IMR-90 (cell line): ENCODE data around the gene PRDX5. TPM values are rescaled to one million over a fixed set of nuclear protein-coding genes. Genes with fewer than 3 reads are reported as not detected.

Experiments used
- ATAC-seq: fragments of 200-7000 bp; cut with Tn5 transposase; 2 replicates; pipeline ENCODE4 v1.9.1; 2020; ENCODE audit warnings: low read depth, mild to moderate bottlenecking, moderate library complexity
- BruUV-seq: library from RNA; stranded (reverse); fragments of 400-500 nt; replicated peaks from 2 replicates; lab custom pipeline; 2021; lab: Mats Ljungman, UMichigan
- CTCF ChIA-PET: fragments of 300-600 bp; formaldehyde crosslinking; extraction: SDS; loops from one replicate; lab custom pipeline; 2021; ENCODE audit warnings: antibody characterized with exemption; lab: Yijun Ruan, JAX
- POLR2A ChIA-PET: fragments of 300-600 bp; sonication (Branson Sonifier 250); formaldehyde crosslinking; loops from one replicate; lab custom pipeline; 2022; ENCODE audit warnings: antibody characterized with exemption; ENCODE audit not compliant: unreplicated experiment; lab: Charles Lee
- DNase-seq: peaks from one replicate; pipeline ENCODE4 v3.0.0; 2013
- H2AFZ ChIP-seq: replicated peaks from 2 replicates; pipeline ENCODE3; 2013; ENCODE audit warnings: low read length, mild to moderate bottlenecking; ENCODE audit not compliant: poor library complexity
- H2AK5ac ChIP-seq: 2 replicates; pipeline ENCODE4 v1.6.1; 2013; ENCODE audit warnings: low read depth, low read length, inconsistent platforms
- H2AK9ac ChIP-seq: replicated peaks from 2 replicates; pipeline ENCODE3; 2013; ENCODE audit warnings: mild to moderate bottlenecking, low read depth, low read length, moderate library complexity; ENCODE audit not compliant: poor library complexity
- H2BK120ac ChIP-seq: 2 replicates; pipeline ENCODE4 v1.6.1; 2013; ENCODE audit warnings: low read depth, low read length, inconsistent platforms
- H2BK15ac ChIP-seq: 3 replicates; pipeline ENCODE4 v1.6.1; 2013; ENCODE audit warnings: low read depth, low read length, inconsistent platforms
- H2BK20ac ChIP-seq: 2 replicates; pipeline ENCODE4 v1.6.1; 2013; ENCODE audit warnings: low read depth, mild to moderate bottlenecking, inconsistent platforms, low read length, moderate library complexity
- H2BK5ac ChIP-seq: 2 replicates; pipeline ENCODE4 v1.6.1; 2013; ENCODE audit warnings: mild to moderate bottlenecking, low read depth, low read length, inconsistent platforms; ENCODE audit not compliant: poor library complexity, severe bottlenecking
- H3K14ac ChIP-seq: replicated peaks from 2 replicates; pipeline ENCODE4 v1.6.1; 2013; ENCODE audit warnings: low read depth, low read length, inconsistent platforms
- H3K18ac ChIP-seq: 2 replicates; pipeline ENCODE4 v1.6.1; 2013; ENCODE audit warnings: low read depth, low read length, control low read depth
- H3K23ac ChIP-seq: 2 replicates; pipeline ENCODE4 v1.6.1; 2013; ENCODE audit warnings: low read depth, low read length, inconsistent platforms
- H3K27ac ChIP-seq: 2 replicates; pipeline ENCODE4 v1.5.1; 2013; ENCODE audit warnings: mild to moderate bottlenecking, control low read depth, low read length; ENCODE audit not compliant: insufficient read depth
- H3K27me3 ChIP-seq: 2 replicates; pipeline ENCODE4 v1.6.1; 2013; ENCODE audit warnings: low read length; ENCODE audit not compliant: control insufficient read depth, insufficient read depth
- H3K36me3 ChIP-seq: 2 replicates; pipeline ENCODE4 v1.6.1; 2013; ENCODE audit warnings: low read length, mixed read lengths; ENCODE audit not compliant: control insufficient read depth, insufficient read depth
- H3K4ac ChIP-seq: 2 replicates; pipeline ENCODE4 v1.6.1; 2013; ENCODE audit warnings: low read depth, low read length, inconsistent platforms
- H3K4me1 ChIP-seq: 2 replicates; pipeline ENCODE4 v1.6.1; 2013; ENCODE audit warnings: low read length, mixed read lengths; ENCODE audit not compliant: control insufficient read depth, insufficient read depth
- H3K4me2 ChIP-seq: 2 replicates; pipeline ENCODE4 v1.6.1; 2013; ENCODE audit warnings: low read depth, mild to moderate bottlenecking, control low read depth, low read length, moderate library complexity
- H3K4me3 ChIP-seq: 2 replicates; pipeline ENCODE4 v1.5.1; 2013; ENCODE audit warnings: low read depth, mild to moderate bottlenecking, control low read depth, low read length, moderate library complexity; ENCODE audit not compliant: insufficient read depth
- H3K56ac ChIP-seq: 2 replicates; pipeline ENCODE4 v1.6.1; 2013; ENCODE audit warnings: low read length, inconsistent platforms; ENCODE audit not compliant: insufficient read depth; ENCODE audit errors: extremely low read depth
- H3K79me1 ChIP-seq, 2 experiments: 2 replicates each; pipeline ENCODE4 v1.6.1; 2013; ENCODE audit warnings: low read length in 2 of 2, inconsistent platforms in 1 of 2, low read depth in 1 of 2
- H3K9ac ChIP-seq: 2 replicates; pipeline ENCODE4 v1.6.1; 2013; ENCODE audit warnings: low read depth, low read length, control low read depth
- H3K9me1 ChIP-seq: 2 replicates; pipeline ENCODE4 v1.6.1; 2013; ENCODE audit warnings: low read length, inconsistent platforms; ENCODE audit not compliant: insufficient read depth
- H3K9me3 ChIP-seq: 2 replicates; pipeline ENCODE4 v1.6.1; 2013; ENCODE audit warnings: low read length; ENCODE audit not compliant: control insufficient read depth, insufficient read depth
- H4K20me1 ChIP-seq: 2 replicates; pipeline ENCODE4 v1.6.1; 2013; ENCODE audit warnings: low read length, inconsistent platforms; ENCODE audit not compliant: insufficient read depth
- H4K5ac ChIP-seq: 2 replicates; pipeline ENCODE4 v1.6.1; 2013; ENCODE audit warnings: mild to moderate bottlenecking, low read depth, low read length, control low read depth
- H4K8ac ChIP-seq, 2 experiments: 2 replicates each; pipeline ENCODE4 v1.6.1; 2013; ENCODE audit warnings: low read depth in 2 of 2, low read length in 2 of 2, control low read depth in 1 of 2, inconsistent platforms in 1 of 2
- H4K91ac ChIP-seq: 2 replicates; pipeline ENCODE4 v1.6.1; 2013; ENCODE audit warnings: low read depth, low read length, inconsistent platforms; ENCODE audit not compliant: insufficient read depth
- BHLHE40 ChIP-seq: fragments of 150-350 bp; IDR thresholded peaks from 2 replicates; pipeline ENCODE4 v1.6.1; 2016; ENCODE audit warnings: mild to moderate bottlenecking, low read depth, low read length
- CHD1 ChIP-seq: IDR thresholded peaks from 2 replicates; pipeline ENCODE4 v1.6.1; 2012; ENCODE audit warnings: low read depth, low read length, improper control_type of control experiment
- FOS ChIP-seq: fragments of 150-350 bp; IDR thresholded peaks from 2 replicates; pipeline ENCODE4 v1.6.1; 2016; ENCODE audit warnings: low read depth, low read length
- MAZ ChIP-seq: IDR thresholded peaks from 2 replicates; pipeline ENCODE4 v1.6.1; 2012; ENCODE audit warnings: low read depth, mild to moderate bottlenecking, low read length, improper control_type of control experiment, moderate library complexity, borderline replicate concordance
- MXI1 ChIP-seq: IDR thresholded peaks from 2 replicates; pipeline ENCODE4 v1.6.1; 2012; ENCODE audit warnings: low read depth, mild to moderate bottlenecking, low read length, moderate library complexity, borderline replicate concordance
- NFE2L2 ChIP-seq: fragments of 150-350 bp; IDR thresholded peaks from 2 replicates; pipeline ENCODE4 v1.6.1; 2016; ENCODE audit warnings: low read depth, mild to moderate bottlenecking, low read length
- POLR2A ChIP-seq: IDR thresholded peaks from 2 replicates; pipeline ENCODE4 v1.6.1; 2012; ENCODE audit warnings: mild to moderate bottlenecking, low read depth, low read length
- RAD21 ChIP-seq: IDR thresholded peaks from 2 replicates; pipeline ENCODE4 v1.6.1; 2012; ENCODE audit warnings: low read length, improper control_type of control experiment
- RCOR1 ChIP-seq: IDR thresholded peaks from 2 replicates; pipeline ENCODE4 v1.6.1; 2012; ENCODE audit warnings: mild to moderate bottlenecking, low read length, improper control_type of control experiment; ENCODE audit not compliant: insufficient replicate concordance
- RFX5 ChIP-seq: IDR thresholded peaks from 2 replicates; pipeline ENCODE4 v1.8.0; 2012; ENCODE audit warnings: low read depth, mild to moderate bottlenecking, low read length, moderate library complexity
- SMC3 ChIP-seq: fragments of 150-350 bp; IDR thresholded peaks from 2 replicates; pipeline ENCODE4 v1.6.1; 2016; ENCODE audit warnings: low read depth, mild to moderate bottlenecking, antibody characterized with exemption, low read length, moderate library complexity
- WGBS, 2 experiments: methylation state at CpG; one replicate each; pipeline versions ENCODE4 v1.1.5 to v1.1.7; 2013; ENCODE audit warnings: missing lambda C conversion rate in 2 of 2; ENCODE audit not compliant: insufficient read length in 1 of 2; ENCODE audit errors: extremely low coverage in 2 of 2; 5-methylcytosine and 5-hydroxymethylcytosine counted together
- dilution Hi-C: fragments of 300-500 bp; cut with HindIII; formaldehyde crosslinking; loops from one replicate; pipeline ENCODE4 v1.14.3; 2018; ENCODE audit warnings: low sequenced_read_pairs; ENCODE audit not compliant: unreplicated experiment
- in situ Hi-C: fragments of 300-500 bp; cut with MboI; formaldehyde crosslinking; loops from 3 replicates; pipeline ENCODE4 v1.14.3; 2019; ENCODE audit warnings: low sequenced_read_pairs, inconsistent platforms, mixed read lengths
- intact Hi-C: fragments of 100-400 bp; cut with micrococcal nuclease; formaldehyde crosslinking; loops from 2 replicates; pipeline ENCODE4 v1.10.0; 2022
- polyA plus RNA-seq, 3 experiments: library from polyadenylated mRNA; depleted of rRNA; stranded (reverse); fragments of >200 nt; gene quantifications; 2 replicates each; pipeline ENCODE4 v1.2.3, GENCODE V29; 2012; ENCODE audit warnings: low replicate concordance in 1 of 3
- total RNA-seq: library from RNA; depleted of rRNA; stranded (reverse); fragments of >200 nt; gene quantifications from 2 replicates; pipeline ENCODE4 v1.2.3, GENCODE V29; 2012
- TF ChIP-seq, protein P1 (sequence below): fragments of 150-350 bp; IDR thresholded peaks from 2 replicates; pipeline ENCODE4 v1.6.1; 2017; ENCODE audit warnings: mild to moderate bottlenecking, antibody characterized with exemption, low read length, low read depth
- TF ChIP-seq, protein P2 (sequence below): fragments of 150-350 bp; IDR thresholded peaks from 2 replicates; pipeline ENCODE4 v1.6.1; 2016; ENCODE audit warnings: low read depth, mild to moderate bottlenecking, low read length, moderate library complexity, borderline replicate concordance

The PRDX5 gene
- total and polyA plus RNA-seq, 2 of the 4 experiments (the other 2 are of a cell fraction): 120 to 292 TPM

- no peak overlapping the region for H2BK15ac ChIP-seq
- no peak overlapping the region for H3K9ac ChIP-seq
- ChIA-PET CTCF (no interaction called here), POLR2A (no interaction called here)
- no TSS peak for BruUV-seq
- no peak overlapping the region for H2AFZ ChIP-seq
- no peak overlapping the region for H3K14ac ChIP-seq
- dilution Hi-C loops (no loop called here), in situ Hi-C loops (no loop called here), intact Hi-C loops (no loop called here)
- DNase-seq (no peak), ATAC-seq (no peak)
- H3K36me3 ChIP-seq: no peaks in the 10 kb centered on the region
- no peak overlapping the region for H2AK5ac ChIP-seq
- H4K5ac ChIP-seq: no peak overlapping the region
- H2BK120ac ChIP-seq: no peak overlapping the region
- H3K27me3 ChIP-seq: peaks cover 53% of the 10 kb centered on the region
- no peaks in the 10 kb centered on the region for H3K9me3 ChIP-seq
- peaks cover 9% of the 10 kb centered on the region for H3K4me1 ChIP-seq
- peak overlapping the region; percentile 37 for H2AK9ac ChIP-seq
- H4K20me1 ChIP-seq: peaks cover 5% of the 10 kb centered on the region; the same call in 1 of the 2 replicates
- no peak overlapping the region for H3K56ac ChIP-seq
- H3K4ac ChIP-seq: no peak overlapping the region
- peaks cover 3 to 14% of the 10 kb centered on the region in 2 experiments; a peak in 3 of 4 replicates for H3K79me1 ChIP-seq
- H4K91ac ChIP-seq: no peak overlapping the region
- no peak overlapping the region for H2BK20ac ChIP-seq
- H3K27ac ChIP-seq: no peak overlapping the region
- no peak overlapping the region for H3K18ac ChIP-seq
- H3K4me2 ChIP-seq: no peak overlapping the region
- TF ChIP-seq, protein P1, sequence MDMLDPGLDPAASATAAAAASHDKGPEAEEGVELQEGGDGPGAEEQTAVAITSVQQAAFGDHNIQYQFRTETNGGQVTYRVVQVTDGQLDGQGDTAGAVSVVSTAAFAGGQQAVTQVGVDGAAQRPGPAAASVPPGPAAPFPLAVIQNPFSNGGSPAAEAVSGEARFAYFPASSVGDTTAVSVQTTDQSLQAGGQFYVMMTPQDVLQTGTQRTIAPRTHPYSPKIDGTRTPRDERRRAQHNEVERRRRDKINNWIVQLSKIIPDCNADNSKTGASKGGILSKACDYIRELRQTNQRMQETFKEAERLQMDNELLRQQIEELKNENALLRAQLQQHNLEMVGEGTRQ: no peak
- TF ChIP-seq MXI1: no peak
- TF ChIP-seq, protein P2, sequence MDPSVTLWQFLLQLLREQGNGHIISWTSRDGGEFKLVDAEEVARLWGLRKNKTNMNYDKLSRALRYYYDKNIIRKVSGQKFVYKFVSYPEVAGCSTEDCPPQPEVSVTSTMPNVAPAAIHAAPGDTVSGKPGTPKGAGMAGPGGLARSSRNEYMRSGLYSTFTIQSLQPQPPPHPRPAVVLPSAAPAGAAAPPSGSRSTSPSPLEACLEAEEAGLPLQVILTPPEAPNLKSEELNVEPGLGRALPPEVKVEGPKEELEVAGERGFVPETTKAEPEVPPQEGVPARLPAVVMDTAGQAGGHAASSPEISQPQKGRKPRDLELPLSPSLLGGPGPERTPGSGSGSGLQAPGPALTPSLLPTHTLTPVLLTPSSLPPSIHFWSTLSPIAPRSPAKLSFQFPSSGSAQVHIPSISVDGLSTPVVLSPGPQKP: no peak
- TF ChIP-seq RCOR1: no peak
- no peak for TF ChIP-seq FOS
- TF ChIP-seq POLR2A: no peak
- TF ChIP-seq RFX5: no peak
- TF ChIP-seq MAZ: no peak
- no peak for TF ChIP-seq BHLHE40
- TF ChIP-seq CHD1: no peak
- TF ChIP-seq SMC3: no peak
- no peak for TF ChIP-seq NFE2L2
- no peak for TF ChIP-seq RAD21
- H3K23ac ChIP-seq: no peak overlapping the region
- H3K4me3 ChIP-seq: no peak overlapping the region
- no CpG with 5 or more reads among the region's 10 CpGs for WGBS, 2 experiments
- H2BK5ac ChIP-seq: no peak overlapping the region
- H3K9me1 ChIP-seq: no peaks in the 10 kb centered on the region; the same call in 1 of the 2 replicates
- no peak overlapping the region for H4K8ac ChIP-seq
Observed at GRCh38 chr11:64290352-64291261, 27.3 kb upstream of the PRDX5 start.
